ENCODE data around the gene NCMAP. TPM values are rescaled to one million over a fixed set of nuclear protein-coding genes. Genes with fewer than 3 reads are reported as not detected.

The NCMAP gene, protein sequence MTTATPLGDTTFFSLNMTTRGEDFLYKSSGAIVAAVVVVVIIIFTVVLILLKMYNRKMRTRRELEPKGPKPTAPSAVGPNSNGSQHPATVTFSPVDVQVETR
- total RNA-seq = not detected in 2 replicates

GRCh38 chr1:24555591-24556413, at the start of gene NCMAP:
Gene NCMAP (plus strand): TSS chr1:24556087. CDS start chr1:24595431, 39,344 bp downstream.

GRCh38 chr1:24642481-24643362, 86.8 kb downstream of the NCMAP start, which contains the start of gene SRRM1:
Gene SRRM1 (plus strand): TSS chr1:24643302. CDS start chr1:24643327, 25 bp downstream.

Other genes with a start within 250 kb of the NCMAP start
- not detected in 2 replicates for gene GRHL3, start 236.7 kb upstream of the NCMAP start, total RNA-seq
- 2.1 and 3.2 TPM in 2 replicates for gene STPG1, start 142.3 kb upstream of the NCMAP start, total RNA-seq
- 15.8 and 21.2 TPM in 2 replicates for gene NIPAL3, start 140.3 kb upstream of the NCMAP start, total RNA-seq
- gene RCAN3, start 53.3 kb upstream of the NCMAP start, total RNA-seq = 1.5 and 1.9 TPM in 2 replicates
- 24.2 and 25.1 TPM in 2 replicates for gene SRRM1, start 87.2 kb downstream of the NCMAP start, total RNA-seq
- 291 and 396 TPM in 2 replicates for gene CLIC4, start 189.4 kb downstream of the NCMAP start, total RNA-seq